ENCODE results near the gene MYO1H.

The MYO1H gene

GRCh38 chr12:109479761-109480160 is 132.1 kb downstream of the MYO1H start:
- no peak for DNase-seq
- Histone ChIP-seq H3K36me3 (replicated peaks) (peaks cover 12% of the 10 kb centered on the region), H3K27ac (no peak overlapping the region), H3K4me3 (ENCODE audit: low read depth, low read length) (no peak overlapping the region), H3K27me3 (replicated peaks) (no peaks in the 10 kb centered on the region)
- TF ChIP-seq CTCF (IDR thresholded peaks at IDR 0.05; ENCODE audit: low read depth, low read length, missing control alignments) = no peak
- in situ Hi-C loops (cut with HindIII; ENCODE audit: low pct_ligation_motif_present, low sequenced_read_pairs) = no loop called here

GRCh38 chr12:109480356-109480755 is 132.7 kb downstream of the MYO1H start:
- in situ Hi-C loops (cut with HindIII; ENCODE audit: low pct_ligation_motif_present, low sequenced_read_pairs) = no loop called here
- Histone ChIP-seq H3K27ac (no peak overlapping the region), H3K27me3 (replicated peaks) (no peaks in the 10 kb centered on the region), H3K36me3 (replicated peaks) (peaks cover 18% of the 10 kb centered on the region), H3K4me3 (ENCODE audit: low read depth, low read length) (no peak overlapping the region)
- DNase-seq = no peak
- no peak for TF ChIP-seq CTCF (IDR thresholded peaks at IDR 0.05; ENCODE audit: low read depth, low read length, missing control alignments)

- Histone ChIP-seq H3K27me3 (replicated peaks) (no peaks in the 10 kb centered on the region), H3K36me3 (replicated peaks) (peaks cover 30% of the 10 kb centered on the region), H3K27ac (no peak overlapping the region), H3K4me3 (ENCODE audit: low read depth, low read length) (no peak overlapping the region)
- TF ChIP-seq CTCF (IDR thresholded peaks at IDR 0.05; ENCODE audit: low read depth, low read length, missing control alignments) = no peak
- in situ Hi-C loops (cut with HindIII; ENCODE audit: low pct_ligation_motif_present, low sequenced_read_pairs) = no loop called here
- no peak for DNase-seq
Measured at GRCh38 chr12:109481863-109482262, 134.2 kb downstream of the MYO1H start.

- Histone ChIP-seq H3K36me3 (replicated peaks) (peaks cover 36% of the 10 kb centered on the region), H3K27ac (no peak overlapping the region), H3K27me3 (replicated peaks) (no peaks in the 10 kb centered on the region), H3K4me3 (ENCODE audit: low read depth, low read length) (no peak overlapping the region)
- no peak for TF ChIP-seq CTCF (IDR thresholded peaks at IDR 0.05; ENCODE audit: low read depth, low read length, missing control alignments)
- in situ Hi-C loops (cut with HindIII; ENCODE audit: low pct_ligation_motif_present, low sequenced_read_pairs) = no loop called here
- DNase-seq = no peak
Measured at GRCh38 chr12:109482491-109482890, 134.8 kb downstream of the MYO1H start.

GRCh38 chr12:109482894-109483293 is 135.2 kb downstream of the MYO1H start:
- no peak for TF ChIP-seq CTCF (IDR thresholded peaks at IDR 0.05; ENCODE audit: low read depth, low read length, missing control alignments)
- H3K36me3 ChIP-seq (replicated peaks) = peaks cover 40% of the 10 kb centered on the region
- no peaks in the 10 kb centered on the region for H3K27me3 ChIP-seq (replicated peaks)
- no peak overlapping the region for H3K4me3 ChIP-seq (ENCODE audit: low read depth, low read length)
- in situ Hi-C loops (cut with HindIII; ENCODE audit: low pct_ligation_motif_present, low sequenced_read_pairs) = no loop called here
- no peak for DNase-seq
- H3K27ac ChIP-seq = no peak overlapping the region

GRCh38 chr12:109483346-109483745 is 135.6 kb downstream of the MYO1H start:
- in situ Hi-C loops (cut with HindIII; ENCODE audit: low pct_ligation_motif_present, low sequenced_read_pairs) = no loop called here
- no peak for DNase-seq
- H3K36me3 ChIP-seq (replicated peaks) = peaks cover 44% of the 10 kb centered on the region

More at GRCh38 chr12:109483346-109483745, 135.6 kb downstream of the MYO1H start:
- Histone ChIP-seq H3K4me3 (ENCODE audit: low read depth, low read length) (no peak overlapping the region), H3K27me3 (replicated peaks) (no peaks in the 10 kb centered on the region), H3K27ac (no peak overlapping the region)
- TF ChIP-seq CTCF (IDR thresholded peaks at IDR 0.05; ENCODE audit: low read depth, low read length, missing control alignments) = no peak
